Body of pancreas (tissue), 4 donors: ENCODE data around the gene XKR3.
"Not testable (repeated sequence)": the region's sequence is repeated elsewhere in the genome, so short reads cannot be mapped to it uniquely, and the experiment has no call there.

Experiments
- CTCF ChIP-seq, 7 experiments: fragments of 450-650 bp in 4 of 7; fragments of 200-600 bp in 3 of 7; sonication (generic) in 3 of 7; IDR thresholded peaks; one replicate each; pipeline ENCODE4 v1.5.1; 2016 to 2019; ENCODE audit warnings: antibody characterized with exemption in 7 of 7
- POLR2A ChIP-seq, 3 donors: fragments of 450-650 bp; IDR thresholded peaks; one replicate each; pipeline ENCODE4 v1.6.1; 2016; ENCODE audit warnings: antibody characterized with exemption in 3 of 3, mild to moderate bottlenecking in 2 of 3

GRCh38 chr22:16760416-16760815, 64.8 kb downstream of the XKR3 start:
- TF ChIP-seq CTCF, POLR2A (IDR thresholded peaks at IDR 0.05): not testable (repeated sequence)
